SK-N-MC (cell line): Measurements from ENCODE around the gene ATP13A3.

Experiments
- EZH2 ChIP-seq: fragments of 200-600 bp; sonication (generic); IDR thresholded peaks from one replicate; pipeline ENCODE4 v1.6.1; 2017; ENCODE audit warnings: antibody characterized with exemption
- FOXP2 ChIP-seq: optimal IDR thresholded peaks from 2 replicates; pipeline ENCODE3; 2011; ENCODE audit warnings: mild to moderate bottlenecking, moderate library complexity; ENCODE audit not compliant: insufficient read depth; ENCODE audit errors: extremely low read length, control extremely low read depth
- POLR2AphosphoS5 ChIP-seq: IDR thresholded peaks from 2 replicates; pipeline ENCODE4 v1.6.1; 2012; ENCODE audit warnings: mild to moderate bottlenecking, low read depth, low read length, borderline replicate concordance

- TF ChIP-seq POLR2AphosphoS5 = no peak
- TF ChIP-seq EZH2 = no peak
- no peak for TF ChIP-seq FOXP2
These were observed 17.3 kb upstream of the ATP13A3 start for GRCh38 chr3:194504146-194504545.
